WERI-Rb-1 (cell line): ENCODE results near the gene OBSCN.
A peak's percentile ranks its signal among the peaks of the same experiment; 100 is the strongest.

Experiments
- DNase-seq: peaks from one replicate; pipeline ENCODE4 v3.0.0-alpha.2; 2020
- H3K27ac ChIP-seq: fragments of 250-450 bp; sonication (Bioruptor Pico); 2 replicates; pipeline ENCODE4 v1.5.1; 2020; ENCODE audit warnings: mild to moderate bottlenecking, moderate library complexity
- H3K27me3 ChIP-seq: fragments of 250-450 bp; sonication (Bioruptor Pico); 2 replicates; pipeline ENCODE4 v1.5.1; 2021; ENCODE audit warnings: mild to moderate bottlenecking, low read depth, moderate library complexity; ENCODE audit not compliant: insufficient read depth, severe bottlenecking
- H3K36me3 ChIP-seq: fragments of 250-450 bp; sonication (Bioruptor Pico); 2 replicates; pipeline ENCODE4 v1.5.1; 2020; ENCODE audit warnings: mild to moderate bottlenecking, moderate library complexity
- H3K4me3 ChIP-seq: 2 replicates; pipeline ENCODE4 v1.5.1; 2011; ENCODE audit warnings: low read depth, mild to moderate bottlenecking, control low read depth, low read length
- H3K9me3 ChIP-seq: fragments of 250-450 bp; sonication (Bioruptor Pico); 2 replicates; pipeline ENCODE4 v1.5.1; 2021; ENCODE audit warnings: mild to moderate bottlenecking, moderate library complexity; ENCODE audit not compliant: severe bottlenecking
- CTCF ChIP-seq: IDR thresholded peaks from 2 replicates; pipeline ENCODE4 v1.5.1; 2011; ENCODE audit warnings: low read depth, mild to moderate bottlenecking, control low read depth, inconsistent platforms, low read length

OBSCN gene

GRCh38 chr1:228335406-228336307 lies 127.8 kb downstream of the OBSCN start:
- no peak for TF ChIP-seq CTCF
- Histone ChIP-seq H3K36me3 (no peaks in the 10 kb centered on the region), H3K27me3 (no peaks in the 10 kb centered on the region)

GRCh38 chr1:228336308-228337030 lies 128.6 kb downstream of the OBSCN start:
- Histone ChIP-seq H3K27me3 (no peaks in the 10 kb centered on the region), H3K9me3 (no peaks in the 10 kb centered on the region), H3K4me3 (no peak overlapping the region), H3K36me3 (no peaks in the 10 kb centered on the region), H3K27ac (no peak overlapping the region)
- DNase-seq: no peak
- no peak for TF ChIP-seq CTCF

More at GRCh38 chr1:228335406-228336307, 127.8 kb downstream of the OBSCN start:
- no peak for DNase-seq
- Histone ChIP-seq H3K27ac (no peak overlapping the region), H3K4me3 (no peak overlapping the region), H3K9me3 (no peaks in the 10 kb centered on the region)

- no peak for TF ChIP-seq CTCF
- Histone ChIP-seq H3K36me3 (no peaks in the 10 kb centered on the region), H3K27me3 (no peaks in the 10 kb centered on the region), H3K9me3 (no peaks in the 10 kb centered on the region), H3K4me3 (no peak overlapping the region), H3K27ac (no peak overlapping the region)
- no peak for DNase-seq
Measured at GRCh38 chr1:228337031-228337564, 129.3 kb downstream of the OBSCN start.

- no peak for TF ChIP-seq CTCF
- Histone ChIP-seq H3K9me3 (no peaks in the 10 kb centered on the region), H3K27ac (no peak overlapping the region), H3K36me3 (no peaks in the 10 kb centered on the region), H3K27me3 (no peaks in the 10 kb centered on the region), H3K4me3 (no peak overlapping the region)
- peak; percentile 1 for DNase-seq
Measured at GRCh38 chr1:228337711-228338520, 130.1 kb downstream of the OBSCN start.

- no peaks in the 10 kb centered on the region for H3K36me3 ChIP-seq
- no peak for TF ChIP-seq CTCF
- no peaks in the 10 kb centered on the region for H3K9me3 ChIP-seq
- H3K27me3 ChIP-seq: no peaks in the 10 kb centered on the region
- H3K4me3 ChIP-seq: no peak overlapping the region
- peak; percentile 1 for DNase-seq
- H3K27ac ChIP-seq: no peak overlapping the region
Measured at GRCh38 chr1:228338521-228339051, 130.7 kb downstream of the OBSCN start.
